GM12874 (cell line): ENCODE results near the gene SCFD2.

ENCODE experiments used
- CTCF ChIP-seq: IDR thresholded peaks from 2 replicates; pipeline ENCODE4 v1.5.1; 2011; ENCODE audit warnings: low read depth, mild to moderate bottlenecking, control low read depth, low read length, moderate library complexity; ENCODE audit not compliant: insufficient read depth

Gene SCFD2

GRCh38 chr4:53355930-53356521 is 9.8 kb downstream of the SCFD2 start:
- no peak for TF ChIP-seq CTCF

- TF ChIP-seq CTCF: no peak
Observed at GRCh38 chr4:53354012-53354722, 11.7 kb downstream of the SCFD2 start.

- no peak for TF ChIP-seq CTCF
Observed at GRCh38 chr4:53349091-53349491, 16.8 kb downstream of the SCFD2 start.

- no peak for TF ChIP-seq CTCF
Observed at GRCh38 chr4:53348046-53348445, 17.8 kb downstream of the SCFD2 start.

GRCh38 chr4:53346920-53347852 is 18.7 kb downstream of the SCFD2 start:
- TF ChIP-seq CTCF: no peak

- no peak for TF ChIP-seq CTCF
Observed at GRCh38 chr4:53326535-53326934, 39.3 kb downstream of the SCFD2 start.

- no peak for TF ChIP-seq CTCF
Observed at GRCh38 chr4:53322696-53323095, 43.2 kb downstream of the SCFD2 start.
